ENCODE data around the gene LAG3.
A peak's percentile ranks its signal among the peaks of the same experiment; 100 is the strongest.

The LAG3 gene

DNA sequence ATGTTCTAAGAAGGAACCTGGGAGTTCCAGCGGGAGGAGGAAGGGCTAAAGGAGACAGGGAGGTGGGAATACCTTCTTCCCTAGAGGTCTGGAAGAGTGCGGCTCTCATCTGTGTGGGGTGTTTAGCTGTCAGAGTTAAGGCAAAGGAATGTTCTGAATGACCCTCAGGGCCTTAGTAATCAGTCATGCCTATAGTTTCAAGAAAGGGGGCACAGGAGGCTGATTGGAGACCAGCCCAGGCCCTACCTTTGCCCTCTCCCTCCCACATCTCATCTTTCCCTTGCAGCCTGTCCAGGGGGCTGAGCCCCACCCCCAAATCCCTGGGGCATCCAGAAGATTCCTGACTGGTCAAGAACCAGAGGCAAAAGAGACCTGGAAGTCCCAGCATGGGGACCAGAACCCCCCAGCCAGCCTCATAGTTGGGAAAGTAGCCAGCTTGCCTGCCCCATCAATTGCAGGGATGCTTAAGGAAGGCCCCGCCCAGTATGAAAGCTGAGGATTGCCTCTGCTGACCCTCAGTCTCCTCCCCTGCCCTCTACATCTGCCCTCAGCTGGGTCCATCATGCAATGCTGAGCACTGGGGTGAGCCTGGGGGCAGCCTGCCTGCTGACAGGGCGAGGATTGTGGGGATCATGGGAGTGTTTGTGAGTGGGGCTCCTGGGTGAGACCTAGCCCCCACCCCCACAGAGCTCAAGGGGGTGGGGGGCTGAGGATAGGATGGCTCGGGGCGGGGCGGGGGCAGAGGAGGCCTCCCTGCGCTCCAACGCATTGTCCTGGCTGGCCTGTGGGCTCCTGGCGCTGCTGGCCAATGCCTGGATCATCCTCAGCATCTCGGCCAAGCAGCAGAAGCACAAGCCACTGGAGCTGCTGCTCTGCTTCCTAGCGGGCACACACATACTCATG, 51.1 kb downstream of the LAG3 start:
- no peak for DNase-seq (ENCODE audit: low read depth in 2 of 2)

DNA sequence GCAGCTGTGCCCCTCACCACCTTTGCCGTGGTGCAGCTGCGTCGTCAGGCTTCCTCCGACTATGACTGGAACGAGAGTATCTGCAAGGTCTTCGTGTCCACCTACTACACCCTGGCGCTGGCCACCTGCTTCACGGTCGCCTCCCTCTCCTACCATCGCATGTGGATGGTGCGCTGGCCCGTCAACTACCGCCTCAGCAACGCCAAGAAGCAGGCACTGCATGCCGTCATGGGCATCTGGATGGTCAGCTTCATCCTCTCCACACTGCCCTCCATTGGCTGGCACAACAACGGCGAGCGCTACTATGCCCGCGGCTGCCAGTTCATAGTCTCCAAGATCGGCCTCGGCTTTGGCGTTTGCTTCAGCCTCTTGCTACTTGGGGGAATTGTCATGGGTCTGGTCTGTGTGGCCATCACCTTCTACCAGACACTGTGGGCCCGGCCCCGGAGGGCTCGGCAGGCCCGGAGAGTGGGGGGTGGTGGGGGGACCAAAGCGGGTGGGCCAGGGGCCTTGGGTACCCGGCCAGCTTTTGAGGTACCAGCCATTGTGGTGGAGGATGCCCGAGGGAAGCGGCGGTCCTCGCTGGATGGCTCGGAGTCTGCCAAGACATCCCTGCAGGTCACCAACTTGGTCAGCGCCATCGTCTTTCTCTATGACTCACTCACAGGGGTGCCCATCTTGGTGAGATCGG, 51.9 kb downstream of the LAG3 start:
- no peak for DNase-seq (ENCODE audit: low read depth in 2 of 2)

GRCh38 chr12:6824901-6825381, 52.6 kb downstream of the LAG3 start:
- no peak for DNase-seq (ENCODE audit: low read depth in 2 of 2)

GRCh38 chr12:6825398-6826124, 53.2 kb downstream of the LAG3 start:
- DNase-seq (ENCODE audit: low read depth in 2 of 2) = peak; percentile 40 to 50

- DNase-seq (ENCODE audit: low read depth in 2 of 2) = no peak
Measured at GRCh38 chr12:6826125-6826733, 53.9 kb downstream of the LAG3 start.

DNA sequence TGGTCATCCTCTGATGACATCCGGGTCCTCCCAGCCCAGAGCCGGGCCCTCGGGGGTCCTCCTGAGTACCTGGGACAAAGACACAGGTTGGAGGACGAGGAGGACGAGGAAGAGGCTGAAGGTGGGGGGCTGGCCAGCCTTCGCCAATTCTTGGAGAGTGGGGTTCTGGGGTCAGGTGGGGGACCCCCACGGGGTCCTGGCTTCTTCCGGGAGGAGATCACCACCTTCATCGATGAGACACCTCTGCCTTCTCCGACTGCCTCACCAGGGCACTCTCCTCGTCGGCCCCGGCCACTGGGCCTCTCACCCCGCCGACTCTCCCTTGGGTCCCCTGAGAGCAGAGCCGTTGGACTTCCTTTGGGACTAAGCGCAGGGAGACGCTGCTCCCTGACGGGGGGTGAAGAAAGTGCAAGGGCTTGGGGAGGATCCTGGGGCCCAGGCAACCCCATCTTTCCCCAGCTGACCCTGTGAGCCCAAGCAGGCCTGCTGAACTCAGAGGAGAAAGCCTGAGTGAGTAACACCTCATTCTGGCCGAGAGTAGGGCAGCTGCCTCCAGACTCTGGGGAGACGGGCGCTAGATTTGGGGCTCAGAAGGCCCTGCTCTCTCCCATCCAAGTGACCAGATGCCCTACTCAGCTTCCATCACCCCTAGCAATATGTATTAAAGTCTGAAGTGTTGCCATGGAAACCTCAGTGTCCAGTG, 54.6 kb downstream of the LAG3 start:
- no peak for DNase-seq (ENCODE audit: low read depth in 2 of 2)

- peak in 1 of 2 donors; percentile 11 for DNase-seq (ENCODE audit: low read depth in 2 of 2)
Measured at GRCh38 chr12:6827437-6827911, 55.2 kb downstream of the LAG3 start.
